Endothelial cell of umbilical vein (primary cell): ENCODE measurements around the gene SLC23A2.

Experiments
- CTCF ChIP-seq, 2 donors: IDR thresholded peaks; 1 replicate in 1 of 2; 2 replicates in 1 of 2; pipeline ENCODE4 v1.5.1; 2011; ENCODE audit warnings: low read length in 2 of 2, mild to moderate bottlenecking in 2 of 2, moderate library complexity in 2 of 2, control low read depth in 1 of 2, inconsistent platforms in 1 of 2, low read depth in 1 of 2; ENCODE audit not compliant: insufficient read depth in 1 of 2; ENCODE audit errors: extremely low read depth in 1 of 2
- EZH2 ChIP-seq: IDR thresholded peaks from 2 replicates; pipeline ENCODE4 v1.6.1; 2012; ENCODE audit warnings: borderline replicate concordance, low read depth, mild to moderate bottlenecking, moderate library complexity, low read length, inconsistent platforms; ENCODE audit not compliant: severe bottlenecking
- JUN ChIP-seq: IDR thresholded peaks from 2 replicates; pipeline ENCODE4 v1.6.1; 2011; ENCODE audit warnings: borderline replicate concordance, low read depth; ENCODE audit not compliant: insufficient read length, insufficient read depth
- MAX ChIP-seq: IDR thresholded peaks from 2 replicates; pipeline ENCODE4 v1.6.1; 2011; ENCODE audit not compliant: insufficient read depth, insufficient read length
- POLR2A ChIP-seq: IDR thresholded peaks from 2 replicates; pipeline ENCODE4 v1.6.1; 2012; ENCODE audit warnings: low read depth, mild to moderate bottlenecking, control low read depth, low read length

- TF ChIP-seq CTCF (IDR thresholded peaks at IDR 0.05; ENCODE audit: extremely low read depth in 1 of 2, insufficient read depth in 1 of 2, low read depth in 1 of 2, low read length in 2 of 2) (no peak), JUN (no peak), POLR2A (no peak), EZH2 (no peak), MAX (no peak)
Observed at GRCh38 chr20:4815628-4816027, 185.7 kb downstream of the SLC23A2 start.
